HG03066 (cell line): ENCODE measurements around the gene AIDA.

ENCODE experiments used
- ATAC-seq: cut with Tn5 transposase; IDR thresholded peaks from one replicate; pipeline ENCODE4 v1.9.1; 2021; ENCODE audit warnings: low read depth; ENCODE audit not compliant: unreplicated experiment

AIDA gene

DNA sequence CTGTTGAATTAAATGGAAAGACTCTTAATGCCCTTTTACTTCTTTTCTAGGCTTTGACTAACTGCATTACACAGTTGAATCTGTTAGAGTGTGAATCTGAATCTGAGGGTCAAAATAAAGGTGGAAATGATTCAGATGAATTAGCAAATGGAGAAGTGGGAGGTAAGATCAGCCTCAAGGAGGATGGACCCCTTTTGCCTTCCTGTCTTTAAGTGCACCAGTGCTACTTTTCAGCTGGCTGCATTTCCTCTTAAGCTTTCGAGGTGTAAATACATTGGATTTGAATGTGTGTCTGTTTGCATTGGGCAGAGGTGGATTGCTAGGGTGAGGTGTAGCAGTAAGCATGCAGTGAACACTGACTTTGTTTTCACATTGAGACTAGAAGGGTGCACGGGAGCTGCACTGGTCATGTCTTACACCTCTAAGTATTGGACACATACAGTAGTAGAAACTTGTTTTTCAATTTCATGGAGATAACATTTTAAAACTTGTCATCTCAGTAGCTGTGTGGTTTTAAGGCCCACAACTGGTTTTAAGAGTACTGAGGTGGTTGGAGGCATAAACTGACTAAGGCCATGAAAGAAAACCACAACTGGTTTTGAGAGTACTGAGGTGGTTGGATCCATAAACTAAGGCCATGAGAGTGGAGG lies 59.0 kb downstream of the AIDA start:
- peak; percentile 64 for ATAC-seq

DNA sequence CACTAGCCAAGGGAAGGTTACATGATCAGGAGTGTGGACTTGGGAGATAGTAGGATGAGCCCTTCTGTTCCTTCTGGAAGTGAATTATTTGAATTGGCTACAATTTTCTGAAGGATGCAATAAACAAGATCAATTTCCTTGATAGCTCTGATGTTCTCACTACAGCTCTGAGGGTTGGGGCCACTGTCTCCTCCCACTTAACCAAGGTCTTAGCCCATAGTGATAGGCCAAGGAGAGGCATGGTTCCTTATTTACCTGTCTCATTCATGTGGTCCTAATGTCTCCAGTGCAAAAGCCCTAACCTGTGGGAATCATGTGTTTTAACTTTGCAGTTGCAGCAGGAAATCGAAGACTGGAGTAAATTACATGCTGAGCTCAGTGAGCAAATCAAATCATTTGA lies 59.6 kb downstream of the AIDA start:
- ATAC-seq = no peak

DNA sequence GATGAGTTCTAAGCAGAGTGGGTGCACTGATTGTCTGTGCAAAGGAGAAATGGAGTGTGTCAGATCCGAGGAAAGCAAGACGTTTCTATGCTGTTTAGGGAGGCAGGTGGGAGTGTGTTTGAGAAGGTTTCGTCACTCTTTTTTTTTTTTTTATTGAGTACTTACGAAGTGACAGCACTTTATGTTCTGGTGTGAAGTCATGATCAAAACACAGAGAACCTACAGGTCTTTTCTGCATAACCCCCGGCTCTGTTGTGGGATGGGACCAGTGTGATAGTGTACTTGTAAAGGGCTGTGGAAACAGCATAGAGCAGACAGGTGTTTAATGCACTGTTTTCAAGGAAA lies 67.7 kb downstream of the AIDA start:
- ATAC-seq = no peak

GRCh38 chr1:222643938-222644635 lies 68.2 kb downstream of the AIDA start:
- peak; percentile 96 for ATAC-seq

- ATAC-seq = no peak
Measured at GRCh38 chr1:222643606-222643937, 68.7 kb downstream of the AIDA start.

DNA sequence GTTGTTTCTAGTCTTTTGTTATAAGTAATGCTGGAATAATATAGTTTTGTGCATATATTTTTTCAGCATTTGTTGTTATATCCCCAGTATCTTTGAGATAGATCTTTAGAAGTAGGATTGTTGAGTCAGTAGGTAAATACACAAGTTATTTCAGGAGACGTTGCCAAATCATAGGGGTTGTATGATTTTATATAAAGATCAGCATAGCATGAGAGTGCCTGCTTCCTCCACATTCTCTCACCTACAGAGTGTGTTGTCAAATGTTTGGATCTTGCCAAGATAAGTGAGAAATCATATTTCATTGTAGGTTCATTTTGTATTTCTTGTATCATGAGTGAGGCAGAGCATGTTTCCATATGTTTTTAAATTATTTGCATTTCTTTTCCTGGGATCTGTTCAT lies 69.8 kb downstream of the AIDA start:
- no peak for ATAC-seq

DNA sequence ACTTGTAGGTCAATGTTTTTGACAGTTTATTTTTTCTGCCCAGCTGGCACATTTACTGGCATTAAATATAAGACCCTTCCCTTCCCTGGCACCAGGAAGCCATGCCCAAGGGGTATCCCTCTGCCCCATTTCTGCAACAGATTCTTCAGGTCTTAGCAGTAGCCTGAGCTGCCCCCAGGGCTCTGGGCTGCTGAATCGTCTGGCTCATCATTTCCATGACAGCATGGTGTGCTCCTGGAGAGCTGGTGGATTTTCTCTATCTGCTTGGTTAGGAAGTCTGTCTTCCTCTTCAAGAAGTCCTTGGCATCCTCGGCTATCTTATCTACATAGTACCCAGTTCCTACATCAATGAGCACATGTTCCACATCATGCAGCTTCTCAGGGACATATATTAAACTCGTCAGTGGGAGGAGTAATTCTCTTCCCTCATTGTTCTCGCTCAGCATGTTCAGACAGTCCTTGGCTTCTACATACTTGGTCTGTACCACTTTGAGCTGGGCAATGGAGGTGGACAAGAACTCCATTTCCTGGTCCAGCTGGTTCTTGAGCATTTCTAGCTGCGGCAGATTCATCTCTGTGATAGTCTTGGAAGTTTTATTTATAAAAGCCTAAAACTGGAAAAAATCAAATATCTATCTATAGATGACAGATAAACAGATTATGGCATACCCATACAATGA lies 70.9 kb downstream of the AIDA start:
- no peak for ATAC-seq

GRCh38 chr1:222634180-222635013 lies 77.9 kb downstream of the AIDA start:
- peak; percentile 93 for ATAC-seq

DNA sequence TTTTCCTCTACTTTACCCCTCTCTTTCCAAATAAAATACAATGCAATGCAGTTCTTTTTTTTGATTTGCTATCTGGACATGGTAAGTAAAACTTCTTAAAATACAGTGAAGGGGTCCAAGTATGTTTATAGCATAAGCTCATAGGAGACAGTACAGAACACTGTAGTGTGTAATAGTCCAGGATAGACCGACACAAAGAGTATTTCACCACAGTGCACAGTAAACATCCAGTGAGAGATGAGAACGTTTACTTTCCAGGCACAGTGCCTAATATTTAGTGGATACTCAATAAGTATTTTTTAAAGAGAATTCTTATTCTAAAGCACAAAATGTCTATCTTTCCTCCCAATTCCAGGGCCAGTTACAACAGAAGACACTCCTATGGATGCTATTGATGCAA lies 79.5 kb downstream of the AIDA start:
- ATAC-seq = no peak

DNA sequence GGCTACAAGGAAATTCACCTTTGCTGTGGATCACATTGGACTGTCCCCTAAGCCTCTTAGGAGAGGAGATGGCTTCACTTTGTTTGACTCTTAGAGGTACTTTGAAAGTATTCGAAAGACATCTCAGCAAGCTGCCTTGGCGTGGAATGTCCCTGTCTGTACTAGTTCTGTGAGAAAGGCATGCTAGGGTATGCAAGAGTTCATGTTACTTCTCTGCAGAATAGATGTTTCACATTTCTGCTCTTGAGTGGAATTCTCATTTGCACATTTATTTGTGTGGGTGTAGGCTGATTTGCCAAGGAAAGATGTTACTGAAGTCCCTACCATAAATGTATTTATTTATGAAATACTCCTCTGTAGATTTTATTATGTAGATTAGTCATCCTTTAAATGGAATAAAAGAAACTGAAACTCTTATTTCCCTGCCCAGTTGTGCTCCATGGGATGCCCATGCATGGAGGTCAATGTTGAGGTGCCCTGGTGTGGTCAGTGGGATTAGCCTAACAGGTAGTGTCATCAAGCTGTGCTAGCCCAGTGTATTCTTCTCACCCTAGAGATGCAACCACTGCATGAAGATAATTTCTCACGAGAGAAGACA lies 80.6 kb downstream of the AIDA start:
- ATAC-seq = no peak

DNA sequence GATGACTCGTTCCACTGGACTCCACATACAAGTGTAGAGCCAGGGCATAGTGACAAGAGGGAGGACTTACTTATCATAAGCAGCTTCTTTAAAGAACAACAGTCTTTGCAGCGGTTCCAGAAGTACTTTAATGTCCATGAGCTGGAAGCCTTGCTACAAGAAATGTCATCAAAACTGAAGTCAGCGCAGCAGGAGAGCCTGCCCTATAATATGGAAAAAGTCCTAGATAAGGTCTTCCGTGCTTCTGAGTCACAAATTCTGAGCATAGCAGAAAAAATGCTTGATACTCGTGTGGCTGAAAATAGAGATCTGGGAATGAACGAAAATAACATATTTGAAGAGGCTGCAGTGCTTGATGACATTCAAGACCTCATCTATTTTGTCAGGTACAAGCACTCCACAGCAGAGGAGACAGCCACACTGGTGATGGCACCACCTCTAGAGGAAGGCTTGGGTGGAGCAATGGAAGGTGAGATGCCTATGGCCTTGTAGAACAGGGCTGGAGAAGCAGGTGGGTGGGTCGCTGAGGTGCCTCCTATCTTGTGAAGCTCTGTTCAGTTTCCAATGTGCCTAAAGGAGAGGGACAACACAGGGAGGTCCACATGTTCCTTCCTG lies 82.3 kb downstream of the AIDA start:
- no peak for ATAC-seq

- no peak for ATAC-seq
Measured at GRCh38 chr1:222627232-222627631, 85.1 kb downstream of the AIDA start.

DNA sequence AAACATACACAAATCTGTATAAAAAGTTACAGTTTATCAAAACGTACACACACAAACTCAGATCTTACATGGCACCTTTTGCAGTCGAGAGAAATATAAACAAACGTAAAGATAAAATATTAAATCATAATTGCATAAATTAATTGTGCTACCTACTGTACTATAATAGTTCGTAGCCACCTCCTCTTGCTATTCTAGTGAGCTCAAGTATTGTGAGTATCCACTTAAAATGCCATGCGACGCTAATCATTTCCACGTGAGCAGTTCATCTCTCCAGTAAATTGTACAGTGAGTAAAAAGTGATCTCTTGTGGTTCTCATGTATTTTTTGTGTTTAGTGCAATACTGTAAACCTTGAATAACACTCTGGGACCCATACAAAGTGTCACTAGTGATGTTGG lies 88.1 kb downstream of the AIDA start:
- ATAC-seq = no peak

- no peak for ATAC-seq
Measured at GRCh38 chr1:222623458-222623857, 88.8 kb downstream of the AIDA start.

- no peak for ATAC-seq
Measured at GRCh38 chr1:222622765-222623164, 89.5 kb downstream of the AIDA start.

- no peak for ATAC-seq
Measured at GRCh38 chr1:222620566-222620965, 91.7 kb downstream of the AIDA start.

DNA sequence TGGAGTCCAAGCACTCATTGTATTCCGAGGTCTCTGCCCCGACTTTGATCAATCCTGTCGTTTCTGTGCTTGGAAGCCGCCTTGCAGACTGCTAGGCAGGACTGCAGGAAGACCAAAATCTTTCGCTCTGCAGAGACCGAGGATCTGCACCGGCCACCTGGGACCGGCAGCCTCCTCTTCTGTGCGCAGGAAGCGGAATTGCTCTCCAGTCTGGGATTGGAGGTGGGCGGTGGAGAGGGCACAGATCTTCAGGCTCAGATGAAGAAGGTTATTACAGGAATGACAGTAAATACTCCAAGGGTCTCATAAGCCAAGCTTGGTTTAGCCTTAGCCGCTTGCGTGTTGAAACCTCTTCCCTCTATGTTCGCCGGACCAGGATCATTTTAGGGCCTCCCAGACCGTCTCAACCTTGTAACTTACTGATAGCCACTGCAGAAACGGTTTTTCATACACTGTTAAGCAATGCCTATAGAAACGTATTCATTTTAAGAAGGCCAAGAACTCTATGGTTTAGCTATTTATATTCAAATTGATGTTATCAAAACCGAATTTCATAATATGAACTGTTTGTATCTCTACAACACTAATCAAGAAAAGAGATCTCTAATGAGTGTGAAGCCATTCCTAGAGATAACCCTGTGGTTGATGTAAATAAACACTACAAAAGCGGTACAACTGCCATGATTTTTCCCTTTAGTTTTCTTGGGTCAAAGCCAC lies 93.3 kb downstream of the AIDA start:
- no peak for ATAC-seq
